NCI-H2171 (cell line): ENCODE results near the gene SLC25A23.
"Not testable (repeated sequence)": the region's sequence is repeated elsewhere in the genome, so short reads cannot be mapped to it uniquely, and the experiment has no call there.

Source experiments
- DNase-seq: peaks from one replicate; lab custom pipeline; 2025; lab: John Stamatoyannopoulos, UW

SLC25A23 gene

DNA sequence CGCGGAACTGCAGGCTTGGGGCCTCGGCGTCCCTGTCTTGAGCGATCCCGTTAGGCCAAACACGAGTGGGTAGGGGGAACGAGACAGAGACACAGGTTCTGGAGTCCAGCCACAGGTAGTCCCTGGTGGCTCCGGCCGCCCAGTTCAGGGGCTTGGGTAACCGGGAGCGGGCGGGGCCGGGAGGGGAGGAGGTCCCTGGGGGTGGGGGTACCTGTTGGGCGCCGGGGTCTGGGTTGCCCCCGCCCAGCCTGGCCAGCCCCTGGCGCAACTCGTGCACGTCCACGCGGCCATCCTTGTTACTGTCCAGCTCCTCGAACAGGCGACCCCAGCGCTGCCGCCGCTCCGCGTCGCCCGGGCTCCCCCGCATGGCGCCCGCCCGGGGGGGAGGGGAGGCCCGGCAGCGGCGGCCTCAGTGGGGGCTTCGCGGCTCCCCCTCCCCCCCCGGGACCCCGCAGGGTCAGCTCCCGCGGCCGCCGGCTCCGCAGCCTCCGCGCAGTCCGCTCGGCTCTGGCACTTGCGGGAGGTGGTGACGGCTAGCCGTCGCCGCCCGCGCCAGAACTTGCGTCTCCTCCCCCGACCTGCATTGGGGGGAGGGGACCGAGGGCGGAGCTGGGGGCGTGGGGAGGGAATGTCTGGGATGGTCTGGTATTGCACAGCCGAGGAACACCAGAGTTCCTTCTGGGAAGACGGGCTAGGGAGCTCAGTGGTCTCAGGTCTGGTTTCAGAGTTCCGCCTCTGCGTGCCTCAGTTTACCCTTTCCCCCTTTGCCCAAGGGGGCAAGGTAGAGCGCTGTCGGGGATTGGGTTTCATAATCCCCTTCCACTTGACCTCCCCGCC lies at the start of gene SLC25A23:
SLC25A23 (minus strand) TSS at position 531 of the 837 bp plus-strand sequence; CDS start at position 367, 164 bp downstream.
- peak; percentile 73 for DNase-seq

- not testable (repeated sequence) for DNase-seq
Measured at GRCh38 chr19:6508028-6508771, 48.6 kb upstream of the SLC25A23 start.

DNA sequence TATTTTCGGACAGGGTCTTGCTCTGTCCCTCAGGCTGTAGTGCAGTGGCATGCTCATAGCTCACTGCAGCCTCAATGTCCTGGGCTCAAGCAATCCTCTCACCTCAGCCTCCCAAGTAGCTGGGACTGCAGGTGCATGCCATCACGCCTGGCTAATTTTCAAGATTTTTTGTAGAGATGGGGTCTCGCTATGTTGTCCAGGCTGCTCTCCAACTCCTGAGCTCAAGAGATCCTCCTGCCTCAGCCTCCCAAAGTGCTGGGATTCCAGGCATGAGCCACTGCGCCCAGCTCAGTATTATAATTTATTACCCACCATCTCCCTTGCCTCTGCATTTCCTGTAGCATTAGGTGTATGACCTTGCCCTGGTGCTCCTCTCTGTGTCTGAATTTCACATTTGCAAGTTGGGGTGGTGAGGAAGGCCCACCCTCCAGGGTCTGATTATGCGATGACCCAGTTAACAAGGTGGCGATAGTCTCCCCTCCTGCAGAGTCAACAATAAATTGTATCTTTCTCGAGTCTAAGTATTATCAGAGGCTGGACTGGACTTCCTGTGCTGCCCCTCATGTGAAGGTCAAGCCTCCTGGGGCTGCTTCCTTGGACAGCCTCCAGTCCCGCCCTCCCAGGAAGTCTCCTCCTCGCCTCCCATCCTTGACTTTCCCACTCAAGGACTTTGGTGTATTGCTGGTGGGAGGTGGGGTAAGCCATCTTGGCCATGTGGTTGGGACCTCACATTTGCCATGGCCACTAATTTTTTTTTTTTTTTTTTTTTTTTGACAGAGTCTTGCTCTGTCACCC lies 44.0 kb upstream of the SLC25A23 start:
- DNase-seq, result no peak

GRCh38 chr19:6501740-6502648 lies 42.4 kb upstream of the SLC25A23 start, which contains the start of gene TUBB4A:
TUBB4A (minus strand) TSS chr19:6502309; CDS start chr19:6502212, 97 bp downstream.
- peak; percentile 17 for DNase-seq

- no peak for DNase-seq
Measured at GRCh38 chr19:6500837-6501739, 41.5 kb upstream of the SLC25A23 start.

GRCh38 chr19:6499052-6499790 lies 39.6 kb upstream of the SLC25A23 start:
- DNase-seq, result no peak

- DNase-seq, result no peak
Measured at GRCh38 chr19:6498294-6499036, 38.9 kb upstream of the SLC25A23 start.

DNA sequence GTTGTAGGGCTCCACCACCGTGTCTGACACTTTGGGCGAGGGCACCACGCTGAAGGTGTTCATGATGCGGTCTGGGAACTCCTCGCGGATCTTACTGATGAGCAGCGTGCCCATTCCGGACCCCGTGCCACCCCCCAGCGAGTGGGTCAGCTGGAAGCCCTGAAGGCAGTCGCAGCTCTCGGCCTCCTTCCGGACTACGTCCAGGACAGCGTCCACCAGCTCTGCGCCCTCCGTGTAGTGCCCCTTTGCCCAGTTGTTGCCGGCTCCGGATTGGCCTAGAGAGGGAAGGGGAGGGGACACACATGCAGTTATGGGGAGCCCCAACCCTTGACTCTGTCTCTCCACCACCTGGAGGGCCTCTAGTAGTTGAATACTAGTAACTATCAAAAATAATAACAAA lies 36.4 kb upstream of the SLC25A23 start:
- DNase-seq, result no peak

DNA sequence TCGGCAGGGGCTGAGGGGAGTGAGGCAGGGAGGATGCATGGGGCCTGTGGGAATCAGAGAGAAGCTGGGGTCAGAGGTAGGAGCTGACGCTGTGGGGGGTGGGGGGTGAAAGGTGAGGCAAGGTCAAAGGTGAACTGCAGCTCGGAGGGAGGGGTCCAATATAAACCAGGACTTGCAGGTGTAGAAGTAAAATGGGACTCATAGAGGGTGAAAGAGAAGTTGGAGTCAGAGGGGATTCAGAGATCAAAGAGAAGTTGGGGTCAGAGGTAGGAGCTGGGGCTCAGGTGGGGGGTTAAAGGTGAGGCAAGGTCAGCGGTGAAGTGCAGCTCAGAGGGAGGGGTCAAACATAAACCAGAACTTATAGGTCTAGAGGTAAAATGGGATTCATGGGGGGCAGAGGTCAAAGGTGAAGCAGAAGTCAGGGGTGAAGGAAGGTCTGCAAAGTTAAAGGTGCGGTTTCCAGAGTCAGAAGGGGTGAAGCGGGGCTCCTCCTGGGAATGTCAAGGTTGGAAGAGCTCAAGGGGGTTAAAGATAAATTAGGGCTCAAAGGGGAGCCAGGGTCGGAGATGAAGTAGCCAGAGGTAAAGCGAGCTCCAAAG lies 34.9 kb upstream of the SLC25A23 start:
- no peak for DNase-seq

- DNase-seq, result no peak
Measured at GRCh38 chr19:6491802-6492592, 32.4 kb upstream of the SLC25A23 start.

GRCh38 chr19:6490134-6490533 lies 30.5 kb upstream of the SLC25A23 start:
- no peak for DNase-seq

DNA sequence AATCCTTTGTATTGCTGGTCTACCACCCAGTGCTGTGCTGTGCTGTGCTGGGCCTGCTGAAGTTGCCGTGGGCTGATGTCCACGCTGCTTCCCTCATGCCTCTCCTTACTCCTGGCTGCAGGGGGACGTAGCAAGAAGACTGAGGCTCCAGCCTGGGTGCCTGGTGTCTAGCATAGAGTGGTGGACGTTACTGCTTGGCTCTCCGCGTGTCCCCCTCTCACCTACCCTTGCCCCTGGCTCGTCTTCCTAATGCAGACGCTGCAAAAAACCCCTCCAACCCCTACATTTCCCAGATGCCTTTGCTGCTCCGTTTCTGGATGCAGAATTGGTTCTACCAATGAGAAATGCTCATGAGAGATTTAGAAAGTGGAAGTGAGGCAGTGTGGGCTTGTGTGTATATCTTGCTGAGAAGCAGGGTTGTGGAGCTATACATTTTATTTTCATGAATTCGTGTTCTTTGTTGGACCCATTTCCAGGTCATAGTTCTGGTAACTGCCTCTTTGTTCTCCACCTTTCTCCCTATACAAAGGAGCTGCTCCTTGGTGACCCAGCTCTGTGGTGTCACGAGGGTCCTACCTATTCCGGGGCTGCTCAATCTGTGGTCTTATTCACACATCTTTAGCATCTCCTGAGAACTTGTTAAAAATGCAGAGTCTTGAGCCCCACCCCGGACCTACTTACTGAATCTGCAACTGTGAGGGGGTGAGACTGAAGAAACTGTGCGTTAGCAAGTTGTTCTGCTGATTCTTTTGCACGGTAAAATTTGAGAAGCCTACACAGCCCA lies 29.9 kb upstream of the SLC25A23 start:
- DNase-seq, result no peak

GRCh38 chr19:6484831-6485230 lies 25.2 kb upstream of the SLC25A23 start:
- no peak for DNase-seq

GRCh38 chr19:6484230-6484629 lies 24.6 kb upstream of the SLC25A23 start:
- DNase-seq, result no peak

GRCh38 chr19:6483235-6483634 lies 23.6 kb upstream of the SLC25A23 start:
- no peak for DNase-seq

GRCh38 chr19:6482343-6482686 lies 22.7 kb upstream of the SLC25A23 start:
- DNase-seq, result no peak
